ENCODE data around the gene SLC14A1. TPM values are rescaled to one million over a fixed set of nuclear protein-coding genes. Genes with fewer than 3 reads are reported as not detected.

Gene SLC14A1
- total and polyA plus RNA-seq, 10 of the 15 experiments (the other 5 are each of a cell fraction or from before 2014, with no cell fraction given): 0.06 to 0.67 (median 0.10) TPM; not detected in 2

DNA sequence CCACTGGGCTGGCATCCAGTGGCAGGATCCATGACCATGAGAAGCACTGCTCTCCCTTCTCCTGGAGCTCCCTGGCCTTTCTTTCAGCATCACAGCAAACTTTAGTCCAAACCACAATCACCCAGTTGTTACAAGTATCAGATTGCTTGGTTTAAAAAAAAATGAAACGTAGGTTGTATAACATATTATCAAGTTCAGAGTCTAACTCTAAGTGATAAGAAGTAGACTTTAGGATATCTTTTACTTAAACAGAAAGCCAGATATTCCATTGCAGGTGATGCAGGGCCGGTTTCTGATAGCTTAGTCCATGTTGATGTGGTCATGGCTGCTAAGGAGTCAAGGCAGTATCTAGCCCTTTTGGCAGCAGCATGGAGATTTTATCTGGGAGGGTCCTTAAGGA lies 24.5 kb downstream of the SLC14A1 start:
- Histone ChIP-seq H3K4me1 (ENCODE audit: control insufficient read depth, insufficient read depth, low read length) (peaks cover 14% of the 10 kb centered on the region), H3K79me2 (ENCODE audit: control insufficient read depth, insufficient read depth, low read length) (no peaks in the 10 kb centered on the region), H3K27me3 (replicated peaks in 1 of 2; ENCODE audit: control insufficient read depth in 2 of 2, insufficient read depth in 2 of 2, low read length in 1 of 2) (no peaks in the 10 kb centered on the region), H3K27ac (ENCODE audit: control insufficient read depth, insufficient read depth) (no peak overlapping the region), H3K36me3 (ENCODE audit: control insufficient read depth in 2 of 2, insufficient read depth in 2 of 2, low read length in 1 of 2) (no peaks in the 10 kb centered on the region), H3K4me3 (no peak overlapping the region), H3K9me3 (replicated peaks; ENCODE audit: control insufficient read depth, insufficient read depth, low read length) (no peaks in the 10 kb centered on the region; the same call in 2 of the 3 replicates), H4K20me1 (ENCODE audit: control insufficient read depth, insufficient read depth) (no peaks in the 10 kb centered on the region), H2AFZ (ENCODE audit: control insufficient read depth, low read depth, low read length) (no peak overlapping the region), H3K9ac (ENCODE audit: control insufficient read depth, insufficient read depth, low read length) (no peak overlapping the region), H3K4me2 (ENCODE audit: control insufficient read depth, insufficient read depth) (no peak overlapping the region)
- WGBS (ENCODE audit: insufficient coverage, insufficient replicate concordance, low lambda C conversion rate, missing lambda C conversion rate): 0% methylated on average over 2 of the region's 2 CpGs
- ATAC-seq: no peak
- intact Hi-C loops (cut with micrococcal nuclease; ENCODE audit: unreplicated experiment) (no loop called here), in situ Hi-C loops (cut with MboI) (no loop called here)
- ChIA-PET CTCF (interaction anchor here (1.3 kb wide), 1 partner anchor 325 kb away, joined by 3 read pairs; no protein-coding TSS in a partner anchor), RAD21 (ENCODE audit: unreplicated experiment) (no interaction called here), SMC1A (ENCODE audit: uncharacterized antibody, unreplicated experiment) (interaction anchor here (1.3 kb wide), 1 partner anchor 83 kb away, joined by 3 read pairs; no protein-coding TSS in a partner anchor), POLR2A (no interaction called here)
- no TSS peak for BruUV-seq (replicated peaks)
- no peak for FAIRE-seq
- DNase-seq (ENCODE audit: low read depth, low spot score): no peak
- TF ChIP-seq, protein P1, sequence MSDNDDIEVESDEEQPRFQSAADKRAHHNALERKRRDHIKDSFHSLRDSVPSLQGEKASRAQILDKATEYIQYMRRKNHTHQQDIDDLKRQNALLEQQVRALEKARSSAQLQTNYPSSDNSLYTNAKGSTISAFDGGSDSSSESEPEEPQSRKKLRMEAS (IDR thresholded peaks at IDR 0.05; ENCODE audit: low read depth, low read length): no peak
- TF ChIP-seq CBFB (IDR thresholded peaks at IDR 0.05; ENCODE audit: low read depth) (no peak), PAX5 (IDR thresholded peaks at IDR 0.05; ENCODE audit: borderline replicate concordance, low read depth, low read length) (no peak), ZNF217 (IDR thresholded peaks at IDR 0.05) (no peak), YY1 (IDR thresholded peaks at IDR 0.05; ENCODE audit: low read depth, low read length) (no peak)
- TF ChIP-seq, protein P2, sequence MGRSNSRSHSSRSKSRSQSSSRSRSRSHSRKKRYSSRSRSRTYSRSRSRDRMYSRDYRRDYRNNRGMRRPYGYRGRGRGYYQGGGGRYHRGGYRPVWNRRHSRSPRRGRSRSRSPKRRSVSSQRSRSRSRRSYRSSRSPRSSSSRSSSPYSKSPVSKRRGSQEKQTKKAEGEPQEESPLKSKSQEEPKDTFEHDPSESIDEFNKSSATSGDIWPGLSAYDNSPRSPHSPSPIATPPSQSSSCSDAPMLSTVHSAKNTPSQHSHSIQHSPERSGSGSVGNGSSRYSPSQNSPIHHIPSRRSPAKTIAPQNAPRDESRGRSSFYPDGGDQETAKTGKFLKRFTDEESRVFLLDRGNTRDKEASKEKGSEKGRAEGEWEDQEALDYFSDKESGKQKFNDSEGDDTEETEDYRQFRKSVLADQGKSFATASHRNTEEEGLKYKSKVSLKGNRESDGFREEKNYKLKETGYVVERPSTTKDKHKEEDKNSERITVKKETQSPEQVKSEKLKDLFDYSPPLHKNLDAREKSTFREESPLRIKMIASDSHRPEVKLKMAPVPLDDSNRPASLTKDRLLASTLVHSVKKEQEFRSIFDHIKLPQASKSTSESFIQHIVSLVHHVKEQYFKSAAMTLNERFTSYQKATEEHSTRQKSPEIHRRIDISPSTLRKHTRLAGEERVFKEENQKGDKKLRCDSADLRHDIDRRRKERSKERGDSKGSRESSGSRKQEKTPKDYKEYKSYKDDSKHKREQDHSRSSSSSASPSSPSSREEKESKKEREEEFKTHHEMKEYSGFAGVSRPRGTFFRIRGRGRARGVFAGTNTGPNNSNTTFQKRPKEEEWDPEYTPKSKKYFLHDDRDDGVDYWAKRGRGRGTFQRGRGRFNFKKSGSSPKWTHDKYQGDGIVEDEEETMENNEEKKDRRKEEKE (IDR thresholded peaks at IDR 0.05): no peak
- TF ChIP-seq, protein P3, sequence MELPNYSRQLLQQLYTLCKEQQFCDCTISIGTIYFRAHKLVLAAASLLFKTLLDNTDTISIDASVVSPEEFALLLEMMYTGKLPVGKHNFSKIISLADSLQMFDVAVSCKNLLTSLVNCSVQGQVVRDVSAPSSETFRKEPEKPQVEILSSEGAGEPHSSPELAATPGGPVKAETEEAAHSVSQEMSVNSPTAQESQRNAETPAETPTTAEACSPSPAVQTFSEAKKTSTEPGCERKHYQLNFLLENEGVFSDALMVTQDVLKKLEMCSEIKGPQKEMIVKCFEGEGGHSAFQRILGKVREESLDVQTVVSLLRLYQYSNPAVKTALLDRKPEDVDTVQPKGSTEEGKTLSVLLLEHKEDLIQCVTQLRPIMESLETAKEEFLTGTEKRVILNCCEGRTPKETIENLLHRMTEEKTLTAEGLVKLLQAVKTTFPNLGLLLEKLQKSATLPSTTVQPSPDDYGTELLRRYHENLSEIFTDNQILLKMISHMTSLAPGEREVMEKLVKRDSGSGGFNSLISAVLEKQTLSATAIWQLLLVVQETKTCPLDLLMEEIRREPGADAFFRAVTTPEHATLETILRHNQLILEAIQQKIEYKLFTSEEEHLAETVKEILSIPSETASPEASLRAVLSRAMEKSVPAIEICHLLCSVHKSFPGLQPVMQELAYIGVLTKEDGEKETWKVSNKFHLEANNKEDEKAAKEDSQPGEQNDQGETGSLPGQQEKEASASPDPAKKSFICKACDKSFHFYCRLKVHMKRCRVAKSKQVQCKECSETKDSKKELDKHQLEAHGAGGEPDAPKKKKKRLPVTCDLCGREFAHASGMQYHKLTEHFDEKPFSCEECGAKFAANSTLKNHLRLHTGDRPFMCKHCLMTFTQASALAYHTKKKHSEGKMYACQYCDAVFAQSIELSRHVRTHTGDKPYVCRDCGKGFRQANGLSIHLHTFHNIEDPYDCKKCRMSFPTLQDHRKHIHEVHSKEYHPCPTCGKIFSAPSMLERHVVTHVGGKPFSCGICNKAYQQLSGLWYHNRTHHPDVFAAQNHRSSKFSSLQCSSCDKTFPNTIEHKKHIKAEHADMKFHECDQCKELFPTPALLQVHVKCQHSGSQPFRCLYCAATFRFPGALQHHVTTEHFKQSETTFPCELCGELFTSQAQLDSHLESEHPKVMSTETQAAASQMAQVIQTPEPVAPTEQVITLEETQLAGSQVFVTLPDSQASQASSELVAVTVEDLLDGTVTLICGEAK (IDR thresholded peaks at IDR 0.05; ENCODE audit: borderline replicate concordance): no peak
- TF ChIP-seq, protein P4, sequence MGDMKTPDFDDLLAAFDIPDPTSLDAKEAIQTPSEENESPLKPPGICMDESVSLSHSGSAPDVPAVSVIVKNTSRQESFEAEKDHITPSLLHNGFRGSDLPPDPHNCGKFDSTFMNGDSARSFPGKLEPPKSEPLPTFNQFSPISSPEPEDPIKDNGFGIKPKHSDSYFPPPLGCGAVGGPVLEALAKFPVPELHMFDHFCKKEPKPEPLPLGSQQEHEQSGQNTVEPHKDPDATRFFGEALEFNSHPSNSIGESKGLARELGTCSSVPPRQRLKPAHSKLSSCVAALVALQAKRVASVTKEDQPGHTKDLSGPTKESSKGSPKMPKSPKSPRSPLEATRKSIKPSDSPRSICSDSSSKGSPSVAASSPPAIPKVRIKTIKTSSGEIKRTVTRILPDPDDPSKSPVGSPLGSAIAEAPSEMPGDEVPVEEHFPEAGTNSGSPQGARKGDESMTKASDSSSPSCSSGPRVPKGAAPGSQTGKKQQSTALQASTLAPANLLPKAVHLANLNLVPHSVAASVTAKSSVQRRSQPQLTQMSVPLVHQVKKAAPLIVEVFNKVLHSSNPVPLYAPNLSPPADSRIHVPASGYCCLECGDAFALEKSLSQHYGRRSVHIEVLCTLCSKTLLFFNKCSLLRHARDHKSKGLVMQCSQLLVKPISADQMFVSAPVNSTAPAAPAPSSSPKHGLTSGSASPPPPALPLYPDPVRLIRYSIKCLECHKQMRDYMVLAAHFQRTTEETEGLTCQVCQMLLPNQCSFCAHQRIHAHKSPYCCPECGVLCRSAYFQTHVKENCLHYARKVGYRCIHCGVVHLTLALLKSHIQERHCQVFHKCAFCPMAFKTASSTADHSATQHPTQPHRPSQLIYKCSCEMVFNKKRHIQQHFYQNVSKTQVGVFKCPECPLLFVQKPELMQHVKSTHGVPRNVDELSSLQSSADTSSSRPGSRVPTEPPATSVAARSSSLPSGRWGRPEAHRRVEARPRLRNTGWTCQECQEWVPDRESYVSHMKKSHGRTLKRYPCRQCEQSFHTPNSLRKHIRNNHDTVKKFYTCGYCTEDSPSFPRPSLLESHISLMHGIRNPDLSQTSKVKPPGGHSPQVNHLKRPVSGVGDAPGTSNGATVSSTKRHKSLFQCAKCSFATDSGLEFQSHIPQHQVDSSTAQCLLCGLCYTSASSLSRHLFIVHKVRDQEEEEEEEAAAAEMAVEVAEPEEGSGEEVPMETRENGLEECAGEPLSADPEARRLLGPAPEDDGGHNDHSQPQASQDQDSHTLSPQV (IDR thresholded peaks at IDR 0.05): no peak
- TF ChIP-seq, protein P5, sequence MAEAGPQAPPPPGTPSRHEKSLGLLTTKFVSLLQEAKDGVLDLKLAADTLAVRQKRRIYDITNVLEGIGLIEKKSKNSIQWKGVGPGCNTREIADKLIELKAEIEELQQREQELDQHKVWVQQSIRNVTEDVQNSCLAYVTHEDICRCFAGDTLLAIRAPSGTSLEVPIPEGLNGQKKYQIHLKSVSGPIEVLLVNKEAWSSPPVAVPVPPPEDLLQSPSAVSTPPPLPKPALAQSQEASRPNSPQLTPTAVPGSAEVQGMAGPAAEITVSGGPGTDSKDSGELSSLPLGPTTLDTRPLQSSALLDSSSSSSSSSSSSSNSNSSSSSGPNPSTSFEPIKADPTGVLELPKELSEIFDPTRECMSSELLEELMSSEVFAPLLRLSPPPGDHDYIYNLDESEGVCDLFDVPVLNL (IDR thresholded peaks at IDR 0.05; ENCODE audit: low read depth, low read length): no peak
